Loucy (cell line): ENCODE measurements around the gene CHRNB4.

Source experiments
- H2AFZ ChIP-seq: fragments of 200-600 bp; sonication (generic); 2 replicates; pipeline ENCODE4 v1.6.0; 2016; ENCODE audit warnings: antibody characterized with exemption, mild to moderate bottlenecking, low read length, moderate library complexity
- H3F3A ChIP-seq: fragments of 200-600 bp; 2 replicates; pipeline ENCODE4 v1.6.0; 2016; ENCODE audit warnings: antibody characterized with exemption, low read depth, mild to moderate bottlenecking
- H3K27me3 ChIP-seq: fragments of 200-600 bp; sonication (generic); 2 replicates; pipeline ENCODE4 v1.6.1; 2014; ENCODE audit warnings: low read length, mild to moderate bottlenecking; ENCODE audit not compliant: insufficient read depth, poor library complexity, severe bottlenecking
- H3K36me3 ChIP-seq: fragments of 200-600 bp; sonication (generic); 2 replicates; pipeline ENCODE4 v1.6.1; 2016; ENCODE audit warnings: low read length; ENCODE audit not compliant: insufficient read depth
- H3K4me1 ChIP-seq: fragments of 200-600 bp; sonication (generic); 2 replicates; pipeline ENCODE4 v1.5.1; 2014; ENCODE audit warnings: low read length, mild to moderate bottlenecking; ENCODE audit not compliant: insufficient read depth, poor library complexity, severe bottlenecking
- H3K4me2 ChIP-seq: fragments of 200-600 bp; sonication (generic); 2 replicates; pipeline ENCODE4 v1.6.0; 2014; ENCODE audit warnings: antibody characterized with exemption, low read length, low read depth, mild to moderate bottlenecking; ENCODE audit not compliant: poor library complexity, severe bottlenecking
- H3K4me3 ChIP-seq: fragments of 200-600 bp; sonication (generic); 2 replicates; pipeline ENCODE4 v1.5.1; 2014; ENCODE audit warnings: low read length, mild to moderate bottlenecking, mixed read lengths; ENCODE audit not compliant: poor library complexity, severe bottlenecking
- H3K79me2 ChIP-seq: fragments of 200-600 bp; sonication (generic); 2 replicates; pipeline ENCODE4 v1.6.1; 2014; ENCODE audit warnings: low read length; ENCODE audit not compliant: insufficient read depth
- H3K9ac ChIP-seq: fragments of 200-600 bp; sonication (generic); 2 replicates; pipeline ENCODE4 v1.6.0; 2014; ENCODE audit warnings: mild to moderate bottlenecking, low read depth, low read length, moderate library complexity; ENCODE audit not compliant: poor library complexity, severe bottlenecking
- H3K9me2 ChIP-seq: fragments of 200-600 bp; sonication (generic); replicated peaks from 2 replicates; pipeline ENCODE4 v1.6.1; 2016; ENCODE audit warnings: low read depth, low read length, mixed read lengths
- H3K9me3 ChIP-seq: fragments of 200-600 bp; sonication (generic); 2 replicates; pipeline ENCODE4 v1.6.1; 2014; ENCODE audit warnings: mild to moderate bottlenecking, antibody characterized with exemption, low read length, low read depth; ENCODE audit not compliant: insufficient read depth
- H4K20me1 ChIP-seq: fragments of 200-600 bp; sonication (generic); 2 replicates; pipeline ENCODE4 v1.6.0; 2014; ENCODE audit warnings: antibody characterized with exemption, low read length, mild to moderate bottlenecking; ENCODE audit not compliant: insufficient read depth, poor library complexity, severe bottlenecking
- EZH2phosphoT487 ChIP-seq: fragments of 200-600 bp; IDR thresholded peaks from 2 replicates; pipeline ENCODE4 v1.6.1; 2018; ENCODE audit warnings: antibody characterized with exemption, mild to moderate bottlenecking, moderate library complexity, borderline replicate concordance
- TF ChIP-seq, protein P1 (sequence below): fragments of 200-600 bp; sonication (generic); conservative IDR thresholded peaks from 2 replicates; pipeline ENCODE4 v1.5.1; 2014; ENCODE audit warnings: mild to moderate bottlenecking, antibody characterized with exemption, low read length

CHRNB4 gene, protein sequence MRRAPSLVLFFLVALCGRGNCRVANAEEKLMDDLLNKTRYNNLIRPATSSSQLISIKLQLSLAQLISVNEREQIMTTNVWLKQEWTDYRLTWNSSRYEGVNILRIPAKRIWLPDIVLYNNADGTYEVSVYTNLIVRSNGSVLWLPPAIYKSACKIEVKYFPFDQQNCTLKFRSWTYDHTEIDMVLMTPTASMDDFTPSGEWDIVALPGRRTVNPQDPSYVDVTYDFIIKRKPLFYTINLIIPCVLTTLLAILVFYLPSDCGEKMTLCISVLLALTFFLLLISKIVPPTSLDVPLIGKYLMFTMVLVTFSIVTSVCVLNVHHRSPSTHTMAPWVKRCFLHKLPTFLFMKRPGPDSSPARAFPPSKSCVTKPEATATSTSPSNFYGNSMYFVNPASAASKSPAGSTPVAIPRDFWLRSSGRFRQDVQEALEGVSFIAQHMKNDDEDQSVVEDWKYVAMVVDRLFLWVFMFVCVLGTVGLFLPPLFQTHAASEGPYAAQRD

DNA sequence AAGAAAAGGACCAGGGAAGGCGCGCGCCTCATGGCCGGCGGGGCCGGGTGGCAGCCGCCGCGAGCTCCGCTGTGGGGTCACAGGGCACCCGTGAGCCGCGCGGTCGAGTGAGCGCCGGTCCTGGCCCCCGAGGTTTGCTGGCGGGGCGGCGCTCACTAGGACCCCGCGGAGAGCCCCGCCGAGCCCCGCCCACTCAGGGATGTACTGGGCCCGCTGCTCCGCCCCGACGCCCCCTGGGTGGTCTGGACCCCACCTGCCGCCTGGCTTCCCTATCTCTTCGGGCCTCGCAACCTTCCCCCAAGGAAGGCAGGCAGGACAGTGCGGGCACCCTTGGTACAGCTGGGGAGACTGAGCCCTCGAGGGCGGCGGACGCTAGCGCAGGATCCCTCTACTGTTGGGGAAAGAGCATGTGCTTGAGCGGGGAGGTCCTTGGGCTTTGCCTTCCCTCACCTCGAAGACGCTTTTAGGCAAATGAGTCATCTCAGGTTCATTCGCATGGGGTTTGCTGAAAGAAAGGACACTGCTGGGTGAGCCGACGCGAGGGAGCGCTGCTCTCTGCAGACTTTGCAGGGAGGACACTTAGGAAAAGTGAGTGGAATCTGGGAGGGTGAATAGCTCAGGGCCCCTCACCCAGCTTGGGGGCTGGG lies at the start of gene CHRNB4:
TSS of gene CHRNB4 (minus strand) at position 109 of the 647 bp plus-strand sequence. CDS start at position 32, 77 bp downstream.
- Histone ChIP-seq H3K4me3 (no peak within 1 kb of the TSS), H3K9me3 (no peaks in the 10 kb centered on the region), H3K4me2 (no peak within 1 kb of the TSS), H3K4me1 (no peaks in the 10 kb centered on the region), H2AFZ (no peak within 1 kb of the TSS), H4K20me1 (no peaks in the 10 kb centered on the region), H3F3A (no peaks in the 10 kb centered on the region), H3K9ac (no peak within 1 kb of the TSS), H3K79me2 (no peaks in the 10 kb centered on the region), H3K9me2 (no peaks in the 10 kb centered on the region), H3K27me3 (no peaks in the 10 kb centered on the region), H3K36me3 (no peaks in the 10 kb centered on the region)
- TF ChIP-seq, protein P1, sequence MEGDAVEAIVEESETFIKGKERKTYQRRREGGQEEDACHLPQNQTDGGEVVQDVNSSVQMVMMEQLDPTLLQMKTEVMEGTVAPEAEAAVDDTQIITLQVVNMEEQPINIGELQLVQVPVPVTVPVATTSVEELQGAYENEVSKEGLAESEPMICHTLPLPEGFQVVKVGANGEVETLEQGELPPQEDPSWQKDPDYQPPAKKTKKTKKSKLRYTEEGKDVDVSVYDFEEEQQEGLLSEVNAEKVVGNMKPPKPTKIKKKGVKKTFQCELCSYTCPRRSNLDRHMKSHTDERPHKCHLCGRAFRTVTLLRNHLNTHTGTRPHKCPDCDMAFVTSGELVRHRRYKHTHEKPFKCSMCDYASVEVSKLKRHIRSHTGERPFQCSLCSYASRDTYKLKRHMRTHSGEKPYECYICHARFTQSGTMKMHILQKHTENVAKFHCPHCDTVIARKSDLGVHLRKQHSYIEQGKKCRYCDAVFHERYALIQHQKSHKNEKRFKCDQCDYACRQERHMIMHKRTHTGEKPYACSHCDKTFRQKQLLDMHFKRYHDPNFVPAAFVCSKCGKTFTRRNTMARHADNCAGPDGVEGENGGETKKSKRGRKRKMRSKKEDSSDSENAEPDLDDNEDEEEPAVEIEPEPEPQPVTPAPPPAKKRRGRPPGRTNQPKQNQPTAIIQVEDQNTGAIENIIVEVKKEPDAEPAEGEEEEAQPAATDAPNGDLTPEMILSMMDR, result no peak
- no peak for TF ChIP-seq EZH2phosphoT487

DNA sequence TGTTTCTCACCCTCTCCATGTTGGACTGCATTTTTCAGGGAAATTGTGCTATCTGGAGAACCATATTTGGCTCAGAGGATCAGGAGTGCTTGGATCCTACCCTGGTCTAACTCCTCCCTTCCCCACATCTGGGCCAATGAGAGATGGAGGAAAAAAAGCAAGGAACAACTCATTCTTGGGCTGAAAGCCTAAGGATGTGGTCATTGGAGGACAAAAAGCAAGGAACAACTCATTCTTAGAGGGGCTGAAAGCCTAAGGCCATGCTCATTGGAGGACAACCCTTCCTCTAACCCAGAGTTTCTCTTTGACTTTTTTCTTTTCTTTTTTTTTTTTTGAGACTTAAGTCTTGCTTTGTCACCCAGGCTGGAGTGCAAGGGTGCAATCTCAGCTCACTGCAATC lies 48.6 kb upstream of the CHRNB4 start:
- H4K20me1 ChIP-seq, result no peaks in the 10 kb centered on the region
- TF ChIP-seq, protein P1, result no peak
- no peak for TF ChIP-seq EZH2phosphoT487
- no peaks in the 10 kb centered on the region for H3K4me1 ChIP-seq
- H3K27me3 ChIP-seq, result no peaks in the 10 kb centered on the region
- no peak overlapping the region for H2AFZ ChIP-seq
- H3K9ac ChIP-seq, result no peak overlapping the region
- H3K4me3 ChIP-seq, result no peak overlapping the region
- H3K79me2 ChIP-seq, result no peaks in the 10 kb centered on the region
- H3K4me2 ChIP-seq, result no peak overlapping the region
- no peaks in the 10 kb centered on the region for H3K9me2 ChIP-seq
- H3K36me3 ChIP-seq, result no peaks in the 10 kb centered on the region
- H3K9me3 ChIP-seq, result no peaks in the 10 kb centered on the region
- no peaks in the 10 kb centered on the region for H3F3A ChIP-seq

DNA sequence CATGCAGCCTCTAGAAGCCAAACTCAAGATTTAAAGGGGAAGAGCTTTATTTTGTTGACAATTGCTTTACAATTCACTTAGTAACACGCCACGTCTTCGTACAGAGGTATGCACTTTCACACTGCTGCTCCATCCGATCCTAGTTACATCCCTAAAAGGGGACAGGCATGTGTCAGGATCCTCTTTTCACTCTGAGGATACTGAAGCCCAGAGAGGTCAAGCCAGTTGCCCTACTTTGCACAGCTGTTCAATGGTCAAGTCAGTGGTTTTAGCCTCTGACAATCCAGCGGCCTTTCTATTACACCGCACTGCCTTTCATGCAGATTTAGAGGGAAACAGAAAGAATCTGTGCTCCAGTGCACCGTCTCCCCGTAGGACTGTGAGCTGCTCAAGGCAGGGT lies 44.9 kb upstream of the CHRNB4 start:
- no peaks in the 10 kb centered on the region for H3K9me2 ChIP-seq
- H3K9me3 ChIP-seq, result no peaks in the 10 kb centered on the region
- H3K4me2 ChIP-seq, result no peak overlapping the region

More for the DNA sequence above, 44.9 kb upstream of the CHRNB4 start:
- no peak overlapping the region for H3K9ac ChIP-seq
- H4K20me1 ChIP-seq, result no peaks in the 10 kb centered on the region
- H3K27me3 ChIP-seq, result no peaks in the 10 kb centered on the region
- no peak overlapping the region for H3K4me3 ChIP-seq
- H3K36me3 ChIP-seq, result no peaks in the 10 kb centered on the region
- peaks cover 9% of the 10 kb centered on the region for H3K4me1 ChIP-seq
- TF ChIP-seq, protein P1, result no peak
- no peak for TF ChIP-seq EZH2phosphoT487
- H3K79me2 ChIP-seq, result no peaks in the 10 kb centered on the region
- no peaks in the 10 kb centered on the region for H3F3A ChIP-seq
- no peak overlapping the region for H2AFZ ChIP-seq
